Astrocyte (in vitro differentiated cells and primary cell): ENCODE data around the gene MXRA8. TPM values are rescaled to one million over a fixed set of nuclear protein-coding genes. Genes with fewer than 3 reads are reported as not detected.

Source experiments
- DNase-seq: peaks from one replicate; pipeline ENCODE4 v3.0.0-alpha.2; 2010; ENCODE audit warnings: low read depth
- FAIRE-seq: peaks from 2 replicates; lab custom pipeline; 2011; peaks lifted over from hg19 to GRCh38; lab: Jason Lieb, UNC
- H2AFZ ChIP-seq: 2 replicates; pipeline ENCODE4 v1.6.0; 2012; ENCODE audit warnings: low read depth, low read length, inconsistent platforms
- H3K27ac ChIP-seq: 2 replicates; pipeline ENCODE4 v1.5.1; 2011; ENCODE audit warnings: low read depth, low read length, inconsistent platforms
- H3K27me3 ChIP-seq: 2 replicates; pipeline ENCODE4 v1.6.0; 2011; ENCODE audit warnings: low read length, inconsistent platforms; ENCODE audit not compliant: insufficient read depth
- H3K36me3 ChIP-seq: 2 replicates; pipeline ENCODE4 v1.5.1; 2011; ENCODE audit warnings: low read length, inconsistent platforms; ENCODE audit not compliant: insufficient read depth
- H3K4me1 ChIP-seq: 2 replicates; pipeline ENCODE4 v1.5.1; 2011; ENCODE audit warnings: low read length, inconsistent platforms; ENCODE audit not compliant: insufficient read depth
- H3K4me2 ChIP-seq: 2 replicates; pipeline ENCODE4 v1.6.0; 2012; ENCODE audit warnings: low read length, inconsistent platforms
- H3K4me3 ChIP-seq: 2 replicates; pipeline ENCODE4 v1.5.1; 2011; ENCODE audit warnings: low read depth, mild to moderate bottlenecking, low read length, inconsistent platforms; ENCODE audit not compliant: insufficient read depth
- H3K79me2 ChIP-seq: 2 replicates; pipeline ENCODE4 v1.6.0; 2012; ENCODE audit warnings: mild to moderate bottlenecking, low read length, inconsistent platforms; ENCODE audit not compliant: insufficient read depth
- H3K9ac ChIP-seq: 2 replicates; pipeline ENCODE4 v1.6.0; 2012; ENCODE audit warnings: mild to moderate bottlenecking, low read length, inconsistent platforms
- H3K9me3 ChIP-seq: 2 replicates; pipeline ENCODE4 v1.5.1; 2012; ENCODE audit warnings: low read depth, mild to moderate bottlenecking, low read length, inconsistent platforms; ENCODE audit not compliant: insufficient read depth
- H4K20me1 ChIP-seq: 2 replicates; pipeline ENCODE4 v1.6.0; 2012; ENCODE audit warnings: low read length, inconsistent platforms; ENCODE audit not compliant: insufficient read depth
- H3K27ac Mint-ChIP-seq: one replicate; pipeline ENCODE4 v1.8.0; 2021; ENCODE audit warnings: mild to moderate bottlenecking, mixed read lengths; ENCODE audit not compliant: unreplicated experiment
- H3K27me3 Mint-ChIP-seq: one replicate; pipeline ENCODE4 v1.8.0; 2021; ENCODE audit warnings: low read depth, mixed read lengths; ENCODE audit not compliant: unreplicated experiment
- H3K36me3 Mint-ChIP-seq: one replicate; pipeline ENCODE4 v1.8.0; 2021; ENCODE audit warnings: low read depth, mixed read lengths; ENCODE audit not compliant: unreplicated experiment
- H3K4me1 Mint-ChIP-seq: one replicate; pipeline ENCODE4 v1.8.0; 2021; ENCODE audit warnings: low read depth, mixed read lengths; ENCODE audit not compliant: unreplicated experiment
- H3K4me3 Mint-ChIP-seq: one replicate; pipeline ENCODE4 v1.8.0; 2021; ENCODE audit warnings: mild to moderate bottlenecking, moderate library complexity, mixed read lengths; ENCODE audit not compliant: unreplicated experiment
- H3K9me3 Mint-ChIP-seq: one replicate; pipeline ENCODE4 v1.8.0; 2021; ENCODE audit warnings: mild to moderate bottlenecking, mixed read lengths; ENCODE audit not compliant: unreplicated experiment
- EZH2 ChIP-seq: IDR thresholded peaks from 2 replicates; pipeline ENCODE4 v1.6.1; 2012; ENCODE audit warnings: mild to moderate bottlenecking, low read length, inconsistent platforms; ENCODE audit not compliant: insufficient read depth
- total RNA-seq: library from RNA; stranded (reverse); gene quantifications from 2 replicates; pipeline ENCODE4 v1.2.1, GENCODE V29; 2021
- TF ChIP-seq, protein P1 (sequence below): IDR thresholded peaks from 2 replicates; pipeline ENCODE4 v1.5.1; 2011; ENCODE audit warnings: low read depth, mild to moderate bottlenecking, inconsistent platforms, low read length, moderate library complexity; ENCODE audit not compliant: insufficient read depth

MXRA8 gene
- total RNA-seq, 1 donor from 2014 or later: 112 TPM

DNA sequence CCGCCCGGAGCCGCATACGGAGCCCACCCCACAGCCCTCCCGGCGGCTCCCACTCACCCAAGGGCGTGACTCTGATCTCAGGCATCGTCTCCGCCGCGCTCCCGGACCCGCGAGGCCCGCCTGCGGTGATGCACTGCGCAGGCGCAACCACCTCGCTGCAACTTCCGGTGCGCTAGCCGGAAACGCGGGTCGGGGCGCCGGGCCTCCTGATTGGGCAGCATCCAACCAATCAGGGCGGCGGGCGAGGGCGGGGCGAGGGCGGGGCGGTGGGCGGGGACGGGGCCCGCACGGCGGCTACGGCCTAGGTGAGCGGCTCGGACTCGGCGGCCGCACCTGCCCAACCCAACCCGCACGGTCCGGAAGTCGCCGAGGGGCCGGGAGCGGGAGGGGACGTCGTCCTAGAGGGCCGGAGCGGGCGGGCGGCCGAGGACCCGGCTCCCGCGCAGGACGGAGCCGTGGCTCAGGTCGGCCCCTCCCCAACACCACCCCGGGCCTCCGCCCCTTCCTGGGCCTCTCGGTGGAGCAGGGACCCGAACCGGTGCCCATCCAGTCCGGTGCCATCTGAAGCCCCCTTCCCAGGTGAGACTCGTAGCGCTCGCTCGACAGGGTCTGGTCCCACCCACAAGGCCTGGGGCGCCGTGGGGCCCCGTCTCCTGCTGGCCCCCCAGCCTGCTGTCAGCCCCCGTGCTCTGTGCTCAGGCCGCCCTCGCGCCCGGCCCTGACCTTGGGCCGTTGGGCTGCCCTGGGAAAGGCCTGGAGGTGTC, 33.6 kb downstream of the MXRA8 start, which contains the start of the genes CPTP and INTS11:
Gene CPTP, plus strand, starts transcription at position 279 of the 764 bp plus-strand sequence. CDS start 2,109 bp downstream, outside the sequence.
Gene INTS11, minus strand, starts transcription at position 137 of the 764 bp plus-strand sequence. Its CDS starts 52 bp downstream, at position 85.
- TF ChIP-seq, protein P1, sequence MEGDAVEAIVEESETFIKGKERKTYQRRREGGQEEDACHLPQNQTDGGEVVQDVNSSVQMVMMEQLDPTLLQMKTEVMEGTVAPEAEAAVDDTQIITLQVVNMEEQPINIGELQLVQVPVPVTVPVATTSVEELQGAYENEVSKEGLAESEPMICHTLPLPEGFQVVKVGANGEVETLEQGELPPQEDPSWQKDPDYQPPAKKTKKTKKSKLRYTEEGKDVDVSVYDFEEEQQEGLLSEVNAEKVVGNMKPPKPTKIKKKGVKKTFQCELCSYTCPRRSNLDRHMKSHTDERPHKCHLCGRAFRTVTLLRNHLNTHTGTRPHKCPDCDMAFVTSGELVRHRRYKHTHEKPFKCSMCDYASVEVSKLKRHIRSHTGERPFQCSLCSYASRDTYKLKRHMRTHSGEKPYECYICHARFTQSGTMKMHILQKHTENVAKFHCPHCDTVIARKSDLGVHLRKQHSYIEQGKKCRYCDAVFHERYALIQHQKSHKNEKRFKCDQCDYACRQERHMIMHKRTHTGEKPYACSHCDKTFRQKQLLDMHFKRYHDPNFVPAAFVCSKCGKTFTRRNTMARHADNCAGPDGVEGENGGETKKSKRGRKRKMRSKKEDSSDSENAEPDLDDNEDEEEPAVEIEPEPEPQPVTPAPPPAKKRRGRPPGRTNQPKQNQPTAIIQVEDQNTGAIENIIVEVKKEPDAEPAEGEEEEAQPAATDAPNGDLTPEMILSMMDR: no peak
- no peak for TF ChIP-seq EZH2
- Histone ChIP-seq H3K9ac (peak within 1 kb of the TSS; percentile 94), H3K36me3 (no peaks in the 10 kb centered on the region), H3K9me3 (no peaks in the 10 kb centered on the region), H3K4me2 (peak within 1 kb of the TSS; percentile 98), H3K27me3 (no peaks in the 10 kb centered on the region), H3K27ac (peak within 1 kb of the TSS; percentile 77), H3K4me1 (peaks cover 28% of the 10 kb centered on the region), H3K4me3 (peak within 1 kb of the TSS; percentile 82), H3K79me2 (peaks cover 68% of the 10 kb centered on the region), H4K20me1 (peaks cover 67% of the 10 kb centered on the region), H2AFZ (peak within 1 kb of the TSS; percentile 63)
- FAIRE-seq (no peak), DNase-seq (peak; percentile 48)
- H3K27me3 Mint-ChIP-seq: no peaks in the 10 kb centered on the region
- H3K4me1 Mint-ChIP-seq: peaks cover 18% of the 10 kb centered on the region
- no peaks in the 10 kb centered on the region for H3K9me3 Mint-ChIP-seq
- peak within 1 kb of the TSS; percentile 79 for H3K27ac Mint-ChIP-seq
- peak within 1 kb of the TSS; percentile 90 for H3K4me3 Mint-ChIP-seq
- no peaks in the 10 kb centered on the region for H3K36me3 Mint-ChIP-seq

GRCh38 chr1:1324084-1324523, 34.3 kb downstream of the MXRA8 start:
- no peaks in the 10 kb centered on the region for H3K36me3 ChIP-seq
- H3K4me3 ChIP-seq: peak overlapping the region; percentile 82
- H3K9ac ChIP-seq: peak overlapping the region; percentile 94
- TF ChIP-seq, protein P1: no peak
- no peak for TF ChIP-seq EZH2
- H3K4me3 Mint-ChIP-seq: peak overlapping the region; percentile 70
- no peaks in the 10 kb centered on the region for H3K9me3 ChIP-seq
- DNase-seq (no peak), FAIRE-seq (no peak)
- H4K20me1 ChIP-seq: peaks cover 67% of the 10 kb centered on the region
- no peaks in the 10 kb centered on the region for H3K27me3 ChIP-seq
- H3K4me2 ChIP-seq: peak overlapping the region; percentile 83
- no peak overlapping the region for H3K27ac Mint-ChIP-seq
- H3K27ac ChIP-seq: peak overlapping the region; percentile 77
- peaks cover 74% of the 10 kb centered on the region for H3K79me2 ChIP-seq
- H3K36me3 Mint-ChIP-seq: peaks cover 4% of the 10 kb centered on the region
- peak overlapping the region; percentile 63 for H2AFZ ChIP-seq
- H3K4me1 ChIP-seq: peaks cover 28% of the 10 kb centered on the region
- H3K4me1 Mint-ChIP-seq: peaks cover 18% of the 10 kb centered on the region
- H3K9me3 Mint-ChIP-seq: no peaks in the 10 kb centered on the region
- H3K27me3 Mint-ChIP-seq: no peaks in the 10 kb centered on the region
